Keratinocyte (primary cell): ENCODE data around the gene ZNG1C. TPM values are rescaled to one million over a fixed set of nuclear protein-coding genes. Genes with fewer than 3 reads are reported as not detected.
"Not testable (repeated sequence)": the region's sequence is repeated elsewhere in the genome, so short reads cannot be mapped to it uniquely, and the experiment has no call there.

ENCODE experiments used
- DNase-seq: peaks from one replicate; pipeline ENCODE4 v3.0.0-alpha.2; 2011; ENCODE audit warnings: low read depth, missing footprints, low spot score
- FAIRE-seq: peaks from 2 replicates; lab custom pipeline; 2011; peaks lifted over from hg19 to GRCh38; lab: Jason Lieb, UNC
- H2AFZ ChIP-seq: 2 replicates; pipeline ENCODE4 v1.6.0; 2012; ENCODE audit warnings: low read length, control low read depth, inconsistent platforms; ENCODE audit not compliant: control insufficient read depth
- H3K27ac ChIP-seq: 2 replicates; pipeline ENCODE4 v1.5.1; 2011; ENCODE audit warnings: low read length; ENCODE audit not compliant: control insufficient read depth, insufficient read depth
- H3K27me3 ChIP-seq: 3 replicates; pipeline ENCODE4 v1.6.0; 2011; ENCODE audit warnings: low read length; ENCODE audit not compliant: control insufficient read depth, insufficient read depth; ENCODE audit errors: extremely low read depth
- H3K36me3 ChIP-seq, 2 experiments: 2 replicates in 1 of 2; 3 replicates in 1 of 2; pipeline ENCODE4 v1.5.1; 2011; ENCODE audit warnings: low read length in 2 of 2, mild to moderate bottlenecking in 1 of 2; ENCODE audit not compliant: control insufficient read depth in 2 of 2, insufficient read depth in 2 of 2; ENCODE audit errors: extremely low read depth in 1 of 2
- H3K4me1 ChIP-seq: 3 replicates; pipeline ENCODE4 v1.5.1; 2011; ENCODE audit warnings: low read length; ENCODE audit not compliant: control insufficient read depth, insufficient read depth; ENCODE audit errors: extremely low read depth
- H3K4me2 ChIP-seq: 3 replicates; pipeline ENCODE4 v1.6.0; 2011; ENCODE audit warnings: low read depth, low read length; ENCODE audit not compliant: control insufficient read depth, insufficient read depth; ENCODE audit errors: extremely low read depth
- H3K4me3 ChIP-seq, 3 experiments: fragments of 200-600 bp in 1 of 3; sonication (generic) in 1 of 3; 2 replicates in 2 of 3; 3 replicates in 1 of 3; pipeline ENCODE4 v1.5.1; 2011 to 2016; ENCODE audit warnings: low read length in 3 of 3, mild to moderate bottlenecking in 3 of 3, control low read depth in 2 of 3, inconsistent platforms in 1 of 3, low read depth in 1 of 3, mixed read lengths in 1 of 3, mixed run types in 1 of 3, moderate library complexity in 1 of 3; ENCODE audit not compliant: control insufficient read depth in 2 of 3, insufficient read depth in 2 of 3; ENCODE audit errors: extremely low read depth in 1 of 3
- H3K79me2 ChIP-seq: 2 replicates; pipeline ENCODE4 v1.6.0; 2012; ENCODE audit warnings: low read length; ENCODE audit not compliant: control insufficient read depth, insufficient read depth
- H3K9ac ChIP-seq: 3 replicates; pipeline ENCODE4 v1.6.0; 2011; ENCODE audit warnings: low read length; ENCODE audit not compliant: control insufficient read depth, insufficient read depth; ENCODE audit errors: extremely low read depth
- H3K9me1 ChIP-seq: 3 replicates; pipeline ENCODE4 v1.6.0; 2011; ENCODE audit warnings: low read length; ENCODE audit not compliant: control insufficient read depth, insufficient read depth; ENCODE audit errors: extremely low read depth
- H3K9me3 ChIP-seq: 2 replicates; pipeline ENCODE4 v1.5.1; 2012; ENCODE audit warnings: low read depth, low read length; ENCODE audit not compliant: control insufficient read depth
- H4K20me1 ChIP-seq: 3 replicates; pipeline ENCODE4 v1.6.0; 2011; ENCODE audit warnings: low read length; ENCODE audit not compliant: control insufficient read depth, insufficient read depth; ENCODE audit errors: extremely low read depth
- dilution Hi-C: fragments of 300-500 bp; cut with MboI; formaldehyde crosslinking; loops from one replicate; pipeline ENCODE4 v1.7.0; 2020; ENCODE audit warnings: low sequenced_read_pairs; ENCODE audit not compliant: extremely low pct_ligation_motif_present
- polyA minus RNA-seq, 3 experiments: library from RNA; depleted of rRNA, polyadenylated mRNA; stranded (reverse); fragments of >200 nt; gene quantifications; 1 replicate in 1 of 3; 2 replicates in 1 of 3; 3 replicates in 1 of 3; pipeline ENCODE4 v1.2.3, GENCODE V29; 2011
- polyA plus RNA-seq, 5 experiments: library from polyadenylated mRNA; depleted of rRNA in 3 of 5; stranded (reverse) in 3 of 5; stranded (forward) in 1 of 5; unstranded in 1 of 5; fragments of >200 nt; gene quantifications; 1 replicate in 1 of 5; 2 replicates in 3 of 5; 3 replicates in 1 of 5; pipeline versions ENCODE4 v1.2.1 to v1.2.3, GENCODE V29; 2011 to 2012; ENCODE audit warnings: missing spikeins in 2 of 5, low read depth in 1 of 5, low replicate concordance in 1 of 5

The ZNG1C gene
- 47.0 to 81.1 TPM (median 53.0 TPM) in 3 replicates for polyA plus RNA-seq
- 56.1 TPM for polyA plus RNA-seq (2011; ENCODE audit: low read depth)
- 16.1 and 19.0 TPM in 2 replicates for polyA plus RNA-seq (2011; cell fraction: cytosol; rRNA removed)
- polyA plus RNA-seq (2011; cell fraction: nucleus; rRNA removed), result 62.9 and 113 TPM in 2 replicates
- polyA plus RNA-seq (2012; ENCODE audit: low replicate concordance), result 26.4 and 49.5 TPM in 2 replicates
- polyA minus RNA-seq, result 12.0 to 65.4 TPM (median 26.8 TPM) in 3 replicates
- 11.7 TPM for polyA minus RNA-seq (2011; cell fraction: cytosol; rRNA and poly(A)+ RNA removed)
- polyA minus RNA-seq (2011; cell fraction: nucleus; rRNA and poly(A)+ RNA removed), result 54.9 and 108 TPM in 2 replicates

- H3K9ac ChIP-seq, H3K4me3 ChIP-seq, H2AFZ ChIP-seq, H3K36me3 ChIP-seq, H3K4me2 ChIP-seq, H3K9me1 ChIP-seq, H3K27ac ChIP-seq, H3K27me3 ChIP-seq, H4K20me1 ChIP-seq, FAIRE-seq, dilution Hi-C loops, DNase-seq, H3K9me3 ChIP-seq, H3K79me2 ChIP-seq, H3K4me1 ChIP-seq: not testable (repeated sequence)
Measured at GRCh38 chr9:68241683-68242082, at the start of gene ZNG1C. Gene ZNG1C (plus strand): TSS chr9:68241983. CDS start chr9:68242032, 49 bp downstream.

GRCh38 chr9:68242437-68242836 lies 654 bp downstream of the ZNG1C start:
- dilution Hi-C loops, H4K20me1 ChIP-seq, DNase-seq, H3K27ac ChIP-seq, H3K27me3 ChIP-seq, H3K4me1 ChIP-seq, H3K9me3 ChIP-seq, H3K9me1 ChIP-seq, H2AFZ ChIP-seq, H3K79me2 ChIP-seq, FAIRE-seq, H3K4me2 ChIP-seq, H3K4me3 ChIP-seq, H3K36me3 ChIP-seq, H3K9ac ChIP-seq: not testable (repeated sequence)

GRCh38 chr9:68281041-68281440 lies 39.3 kb downstream of the ZNG1C start:
- H3K9me3 ChIP-seq, H3K4me1 ChIP-seq, DNase-seq, H3K4me3 ChIP-seq, FAIRE-seq, H2AFZ ChIP-seq, H4K20me1 ChIP-seq, dilution Hi-C loops, H3K27me3 ChIP-seq, H3K9ac ChIP-seq, H3K36me3 ChIP-seq, H3K9me1 ChIP-seq, H3K4me2 ChIP-seq, H3K27ac ChIP-seq, H3K79me2 ChIP-seq: not testable (repeated sequence)

- FAIRE-seq, DNase-seq, dilution Hi-C loops: not testable (repeated sequence)
Measured at GRCh38 chr9:68302567-68302966, 60.8 kb downstream of the ZNG1C start, which contains the start of gene FOXD4L3. Gene FOXD4L3 (plus strand): TSS chr9:68302867. CDS start chr9:68302952, 85 bp downstream.

GRCh38 chr9:68303771-68304170 lies 62.0 kb downstream of the ZNG1C start:
- H3K36me3 ChIP-seq, H3K27ac ChIP-seq, H3K27me3 ChIP-seq, H3K9ac ChIP-seq, dilution Hi-C loops, H3K9me3 ChIP-seq, H3K9me1 ChIP-seq, H3K4me2 ChIP-seq, H3K4me3 ChIP-seq, H4K20me1 ChIP-seq, H3K4me1 ChIP-seq, FAIRE-seq, DNase-seq, H2AFZ ChIP-seq, H3K79me2 ChIP-seq: not testable (repeated sequence)

More at GRCh38 chr9:68302567-68302966, 60.8 kb downstream of the ZNG1C start, which contains the start of gene FOXD4L3:
- not testable (repeated sequence) for H3K79me2 ChIP-seq, H3K27me3 ChIP-seq, H3K9me3 ChIP-seq, H3K4me3 ChIP-seq, H3K27ac ChIP-seq, H2AFZ ChIP-seq, H4K20me1 ChIP-seq, H3K9me1 ChIP-seq, H3K4me1 ChIP-seq, H3K9ac ChIP-seq, H3K36me3 ChIP-seq, H3K4me2 ChIP-seq
